Measurements from ENCODE around the gene MEGF6.

Gene MEGF6

DNA sequence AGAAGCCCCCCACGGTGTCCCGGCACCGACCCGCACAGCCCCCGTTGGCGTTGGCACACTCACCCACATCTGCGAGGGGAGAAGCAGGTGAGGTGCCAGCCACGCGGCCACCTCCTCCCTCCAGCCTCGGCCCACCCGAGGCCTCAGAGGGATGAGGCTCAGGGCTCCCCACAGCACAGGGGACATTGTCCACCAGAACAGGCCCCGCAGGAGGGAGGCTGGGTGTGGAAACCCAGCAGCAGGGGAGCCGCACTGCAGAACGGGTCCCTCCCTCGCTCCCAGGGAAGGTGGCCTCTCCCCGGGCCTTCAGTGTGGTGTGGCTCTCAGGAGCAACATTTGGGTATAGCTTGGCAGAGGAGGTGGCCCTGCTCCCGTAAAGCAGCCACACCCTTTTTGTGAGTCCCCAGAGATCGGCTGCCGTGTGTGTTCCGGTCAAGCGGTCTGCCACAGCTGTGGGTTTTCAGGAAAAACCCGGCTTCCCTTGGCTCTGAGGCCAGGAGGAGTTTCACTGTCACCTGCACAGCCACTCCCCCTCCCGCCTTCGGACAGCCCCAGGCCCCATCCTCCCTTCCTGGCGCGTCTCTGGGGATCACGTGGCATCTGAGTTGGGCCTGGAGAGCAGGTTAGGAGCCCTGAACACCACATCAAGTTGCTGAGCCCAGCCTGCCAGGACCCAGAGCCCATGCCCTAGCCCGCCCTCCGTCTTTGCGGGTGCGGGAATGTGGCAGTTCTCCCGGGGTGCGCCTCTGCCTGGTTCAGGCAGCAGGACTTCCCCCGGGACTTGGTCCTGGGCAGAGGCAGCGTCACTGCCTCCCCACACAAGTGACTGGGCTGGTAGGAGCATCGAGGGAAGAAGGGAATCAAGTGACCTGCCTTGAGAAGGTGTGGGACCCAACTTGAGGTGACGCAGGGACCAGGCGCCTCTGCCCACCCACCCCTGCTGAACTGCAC is 64.0 kb downstream of the MEGF6 start:
- in situ Hi-C loops (cut with MboI; ENCODE audit: low sequenced_read_pairs, unreplicated experiment), result no loop called here
- DNase-seq (ENCODE audit: low spot score), result no peak
- TF ChIP-seq, protein P1, sequence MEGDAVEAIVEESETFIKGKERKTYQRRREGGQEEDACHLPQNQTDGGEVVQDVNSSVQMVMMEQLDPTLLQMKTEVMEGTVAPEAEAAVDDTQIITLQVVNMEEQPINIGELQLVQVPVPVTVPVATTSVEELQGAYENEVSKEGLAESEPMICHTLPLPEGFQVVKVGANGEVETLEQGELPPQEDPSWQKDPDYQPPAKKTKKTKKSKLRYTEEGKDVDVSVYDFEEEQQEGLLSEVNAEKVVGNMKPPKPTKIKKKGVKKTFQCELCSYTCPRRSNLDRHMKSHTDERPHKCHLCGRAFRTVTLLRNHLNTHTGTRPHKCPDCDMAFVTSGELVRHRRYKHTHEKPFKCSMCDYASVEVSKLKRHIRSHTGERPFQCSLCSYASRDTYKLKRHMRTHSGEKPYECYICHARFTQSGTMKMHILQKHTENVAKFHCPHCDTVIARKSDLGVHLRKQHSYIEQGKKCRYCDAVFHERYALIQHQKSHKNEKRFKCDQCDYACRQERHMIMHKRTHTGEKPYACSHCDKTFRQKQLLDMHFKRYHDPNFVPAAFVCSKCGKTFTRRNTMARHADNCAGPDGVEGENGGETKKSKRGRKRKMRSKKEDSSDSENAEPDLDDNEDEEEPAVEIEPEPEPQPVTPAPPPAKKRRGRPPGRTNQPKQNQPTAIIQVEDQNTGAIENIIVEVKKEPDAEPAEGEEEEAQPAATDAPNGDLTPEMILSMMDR (IDR thresholded peaks at IDR 0.05; ENCODE audit: borderline replicate concordance, control extremely low read depth, extremely low read depth, insufficient read depth, missing control alignments), result no peak

DNA sequence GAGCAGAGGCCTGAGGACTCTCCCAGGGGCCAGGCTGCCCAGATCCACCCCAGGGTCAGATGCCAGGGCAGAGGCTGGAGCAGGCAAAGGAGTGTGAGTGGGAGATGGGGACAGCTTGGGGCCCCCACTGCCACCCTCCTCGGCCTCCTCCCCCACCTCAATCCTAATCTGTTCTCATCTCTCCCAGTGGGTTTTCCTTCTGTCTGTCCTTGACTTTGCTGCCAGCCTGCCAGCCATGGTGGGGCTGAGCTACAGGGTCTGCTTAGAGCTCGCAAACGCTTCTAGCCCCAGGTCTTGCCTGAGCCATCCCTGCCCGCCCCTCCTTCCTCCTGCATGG is 65.3 kb downstream of the MEGF6 start:
- TF ChIP-seq, protein P1 (IDR thresholded peaks at IDR 0.05; ENCODE audit: borderline replicate concordance, control extremely low read depth, extremely low read depth, insufficient read depth, missing control alignments), result no peak
- in situ Hi-C loops (cut with MboI; ENCODE audit: low sequenced_read_pairs, unreplicated experiment), result no loop called here
- no peak for DNase-seq (ENCODE audit: low spot score)

DNA sequence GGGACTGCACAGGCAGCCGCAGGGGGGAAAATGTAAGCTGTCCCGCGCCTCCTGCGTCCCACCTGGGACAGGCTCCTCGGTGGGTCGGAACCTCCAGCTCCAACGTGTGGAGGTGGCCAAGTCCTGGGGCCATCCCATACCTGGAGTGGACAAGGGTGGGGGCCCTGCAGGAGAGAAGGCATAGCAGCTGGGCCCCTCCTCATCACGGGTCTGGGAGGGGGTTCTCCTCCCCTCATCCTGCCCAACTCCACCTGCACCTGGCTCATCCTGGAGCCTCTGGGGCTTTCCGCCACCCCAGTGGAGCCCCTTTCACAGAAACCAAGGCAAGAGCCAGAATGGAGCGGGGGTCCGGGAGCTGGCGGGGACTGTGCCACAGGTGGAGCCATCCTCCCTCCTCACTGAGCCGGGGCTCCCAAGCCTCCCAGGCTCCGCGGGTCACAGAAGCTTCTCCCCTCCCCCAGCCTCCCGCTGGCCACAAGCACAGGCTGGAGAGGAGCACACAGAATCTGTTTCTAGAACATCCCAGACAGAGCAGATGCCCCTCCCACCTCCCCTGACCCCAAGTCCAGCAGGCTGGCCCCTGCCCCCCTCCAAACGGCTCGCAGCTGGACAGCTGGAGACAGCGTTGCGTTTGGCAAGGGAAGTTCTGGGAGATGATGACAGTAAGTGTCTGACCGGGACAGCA is 65.8 kb downstream of the MEGF6 start:
- in situ Hi-C loops (cut with MboI; ENCODE audit: low sequenced_read_pairs, unreplicated experiment), result no loop called here
- no peak for DNase-seq (ENCODE audit: low spot score)
- TF ChIP-seq, protein P1 (IDR thresholded peaks at IDR 0.05; ENCODE audit: borderline replicate concordance, control extremely low read depth, extremely low read depth, insufficient read depth, missing control alignments), result no peak

DNA sequence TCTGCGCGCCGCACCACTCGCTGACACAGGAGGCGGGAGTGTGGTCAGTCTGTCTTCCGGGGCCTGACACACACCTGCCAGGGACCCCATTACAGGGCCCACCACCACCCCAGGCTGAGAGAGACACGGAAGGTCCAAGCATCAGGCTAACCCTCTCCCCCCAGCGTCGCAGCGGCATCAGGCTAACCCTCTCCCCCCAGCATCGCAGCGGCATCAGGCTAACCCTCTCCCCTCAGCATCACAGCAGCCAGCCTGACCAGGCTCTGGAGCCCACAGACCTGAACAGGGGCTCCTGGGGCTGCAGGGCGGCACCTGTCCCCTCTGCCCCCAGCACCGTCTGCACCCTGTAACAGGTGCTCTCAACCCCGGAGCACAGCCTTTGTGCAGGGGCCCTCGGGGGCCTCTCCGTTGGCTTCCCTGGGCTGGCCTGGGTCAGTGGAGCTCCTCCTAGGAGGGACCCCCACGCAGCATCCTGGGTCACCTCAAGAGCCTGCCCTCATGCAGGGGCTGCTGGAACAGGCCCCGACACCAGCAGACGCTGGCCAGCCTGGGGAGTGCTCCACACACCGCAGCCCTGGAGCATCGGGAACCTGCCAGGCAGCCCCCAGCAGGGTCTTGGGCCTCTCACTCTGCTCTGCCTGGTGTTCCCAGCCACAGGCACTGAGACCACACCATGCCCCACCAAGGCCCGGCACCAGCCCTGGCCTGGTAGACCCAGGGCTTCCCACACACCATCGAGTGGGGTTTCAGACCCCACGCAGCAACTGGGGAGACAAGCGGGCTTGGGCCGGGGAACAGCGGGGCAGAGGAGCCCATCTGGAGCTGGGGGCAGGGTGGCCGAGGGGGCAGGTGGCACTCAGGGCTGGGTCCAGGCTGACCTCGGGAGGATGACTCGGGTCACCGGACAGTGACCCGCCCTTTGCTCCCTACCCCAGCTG is 67.0 kb downstream of the MEGF6 start:
- in situ Hi-C loops (cut with MboI; ENCODE audit: low sequenced_read_pairs, unreplicated experiment), result no loop called here

DNA sequence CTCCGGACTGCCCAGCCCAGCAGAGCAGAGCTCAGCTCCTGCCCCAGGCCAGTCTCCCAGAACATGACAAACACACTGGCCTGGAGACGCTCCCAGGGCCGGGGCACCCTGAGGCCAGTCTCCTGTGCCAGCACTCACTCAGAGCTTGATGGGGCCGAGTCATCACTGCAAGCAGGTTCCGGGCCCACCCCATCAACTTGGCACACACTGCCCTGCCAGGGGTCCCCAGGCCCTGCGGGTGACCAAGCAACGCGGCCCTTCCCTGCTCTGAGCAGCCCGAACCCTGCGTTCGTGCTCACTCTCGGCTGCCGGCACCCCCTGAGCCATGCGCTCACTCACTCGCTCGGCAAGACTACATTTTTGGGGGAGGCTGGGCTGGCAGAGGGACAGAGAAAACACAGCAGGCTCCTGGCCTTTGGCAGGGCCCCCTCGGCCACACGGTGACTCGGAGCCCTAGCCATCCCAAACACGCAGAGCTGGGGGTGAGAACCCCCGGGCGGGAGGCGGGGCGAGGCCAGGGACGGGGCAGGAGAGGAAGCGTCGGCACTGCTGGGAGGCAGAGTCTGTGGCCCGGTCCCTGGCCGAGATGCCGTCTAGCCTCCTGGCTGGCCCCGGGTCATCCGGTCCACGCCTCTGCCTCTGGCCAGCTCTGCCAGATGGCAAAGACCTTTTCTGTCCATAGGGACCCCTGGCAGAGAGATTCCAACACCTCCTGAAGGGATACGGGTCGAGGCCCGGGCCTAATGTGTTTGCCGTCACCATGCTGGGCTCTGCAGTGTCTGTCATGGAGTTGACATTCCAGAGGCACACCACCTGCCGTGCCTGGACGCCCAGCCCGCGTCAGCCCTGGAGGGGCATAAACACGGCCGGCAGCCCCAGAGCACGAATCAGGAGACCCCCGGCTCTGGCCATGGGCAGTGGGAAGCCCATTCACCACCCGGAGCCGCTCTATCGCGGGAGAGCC is 68.0 kb downstream of the MEGF6 start:
- TF ChIP-seq, protein P1 (IDR thresholded peaks at IDR 0.05; ENCODE audit: borderline replicate concordance, control extremely low read depth, extremely low read depth, insufficient read depth, missing control alignments), result no peak
- in situ Hi-C loops (cut with MboI; ENCODE audit: low sequenced_read_pairs, unreplicated experiment), result no loop called here
- no peak for DNase-seq (ENCODE audit: low spot score)

More for the DNA sequence above, 67.0 kb downstream of the MEGF6 start:
- TF ChIP-seq, protein P1 (IDR thresholded peaks at IDR 0.05; ENCODE audit: borderline replicate concordance, control extremely low read depth, extremely low read depth, insufficient read depth, missing control alignments), result no peak
- no peak for DNase-seq (ENCODE audit: low spot score)
